CD14-positive monocyte (primary cell): ENCODE results near the gene CARS2. TPM values are rescaled to one million over a fixed set of nuclear protein-coding genes. Genes with fewer than 3 reads are reported as not detected.
A peak's percentile ranks its signal among the peaks of the same experiment; 100 is the strongest.

ENCODE experiments used
- DNase-seq, 3 donors: peaks; one replicate each; pipeline ENCODE4 v3.0.0-alpha.2; 2011 to 2022
- H2AFZ ChIP-seq: 2 replicates; pipeline ENCODE4 v1.6.0; 2012; ENCODE audit warnings: mild to moderate bottlenecking, low read depth, low read length, inconsistent platforms; ENCODE audit not compliant: insufficient read depth, poor library complexity, severe bottlenecking
- H3K27ac ChIP-seq, 2 donors: 1 replicate in 1 of 2; 2 replicates in 1 of 2; pipeline ENCODE4 v1.5.1; 2012 to 2013; ENCODE audit warnings: low read length in 2 of 2, control low read depth in 1 of 2, inconsistent platforms in 1 of 2, low read depth in 1 of 2, mild to moderate bottlenecking in 1 of 2
- H3K27me3 ChIP-seq, 2 donors: one replicate each; pipeline versions ENCODE4 v1.6.0 to v1.6.1; 2011 to 2013; ENCODE audit warnings: low read length in 2 of 2; ENCODE audit not compliant: control insufficient read depth in 2 of 2, insufficient read depth in 2 of 2
- H3K36me3 ChIP-seq, 2 donors: replicated peaks in 1 of 2; 1 replicate in 1 of 2; 2 replicates in 1 of 2; pipeline versions ENCODE4 v1.5.1 to v1.6.1; 2012 to 2013; ENCODE audit warnings: low read length in 2 of 2, control low read depth in 1 of 2, inconsistent platforms in 1 of 2, mild to moderate bottlenecking in 1 of 2; ENCODE audit not compliant: insufficient read depth in 2 of 2, control insufficient read depth in 1 of 2
- H3K4me1 ChIP-seq, 2 donors: 1 replicate in 1 of 2; 2 replicates in 1 of 2; pipeline versions ENCODE4 v1.5.1 to v1.6.1; 2012 to 2013; ENCODE audit warnings: low read length in 2 of 2, control low read depth in 1 of 2, inconsistent platforms in 1 of 2, mild to moderate bottlenecking in 1 of 2, moderate library complexity in 1 of 2; ENCODE audit not compliant: insufficient read depth in 2 of 2, control insufficient read depth in 1 of 2
- H3K4me2 ChIP-seq: replicated peaks from 2 replicates; pipeline ENCODE3; 2012; ENCODE audit warnings: low read length, moderate library complexity, mild to moderate bottlenecking; ENCODE audit not compliant: poor library complexity, severe bottlenecking; ENCODE audit errors: extremely low read depth
- H3K4me3 ChIP-seq, 3 experiments: fragments of 200-600 bp in 1 of 3; sonication (generic) in 1 of 3; replicated peaks in 1 of 3; 1 replicate in 2 of 3; 2 replicates in 1 of 3; pipeline ENCODE4 v1.5.1; 2011 to 2013; ENCODE audit warnings: low read length in 3 of 3, mild to moderate bottlenecking in 3 of 3, control low read depth in 2 of 3, low read depth in 2 of 3, inconsistent platforms in 1 of 3, moderate library complexity in 1 of 3
- H3K79me2 ChIP-seq: 2 replicates; pipeline ENCODE4 v1.6.0; 2012; ENCODE audit warnings: mild to moderate bottlenecking, control low read depth, inconsistent platforms, low read length, moderate library complexity; ENCODE audit not compliant: insufficient read depth
- H3K9ac ChIP-seq: 2 replicates; pipeline ENCODE4 v1.6.0; 2017; ENCODE audit warnings: low read length, mild to moderate bottlenecking; ENCODE audit not compliant: insufficient read depth, poor library complexity, severe bottlenecking
- H3K9me3 ChIP-seq, 2 donors: replicated peaks in 1 of 2; 1 replicate in 1 of 2; 2 replicates in 1 of 2; pipeline versions ENCODE4 v1.5.1 to v1.6.1; 2012 to 2013; ENCODE audit warnings: low read length in 2 of 2, control low read depth in 1 of 2; ENCODE audit not compliant: control insufficient read depth in 1 of 2, insufficient read depth in 1 of 2
- H4K20me1 ChIP-seq: 2 replicates; pipeline ENCODE4 v1.6.0; 2012; ENCODE audit warnings: mild to moderate bottlenecking, low read length, control low read depth, moderate library complexity; ENCODE audit not compliant: insufficient read depth
- H3K27ac Mint-ChIP-seq, 7 donors: one replicate each; pipeline ENCODE4 v1.8.0; 2020; ENCODE audit warnings: mild to moderate bottlenecking in 7 of 7, mixed read lengths in 7 of 7, moderate library complexity in 6 of 7, inconsistent platforms in 2 of 7
- H3K27me3 Mint-ChIP-seq, 3 donors: one replicate each; pipeline ENCODE4 v1.8.0; 2021 to 2022; ENCODE audit warnings: low read depth in 3 of 3, mild to moderate bottlenecking in 3 of 3, mixed read lengths in 3 of 3, moderate library complexity in 3 of 3, inconsistent platforms in 1 of 3
- H3K36me3 Mint-ChIP-seq, 2 donors: one replicate each; pipeline ENCODE4 v1.8.0; 2020; ENCODE audit warnings: mixed read lengths in 2 of 2, inconsistent platforms in 1 of 2, mild to moderate bottlenecking in 1 of 2
- H3K4me1 Mint-ChIP-seq: one replicate; pipeline ENCODE4 v1.8.0; 2020; ENCODE audit warnings: mild to moderate bottlenecking, mixed read lengths
- H3K4me3 Mint-ChIP-seq, 2 donors: one replicate each; pipeline ENCODE4 v1.8.0; 2020; ENCODE audit warnings: mild to moderate bottlenecking in 2 of 2, mixed read lengths in 2 of 2, moderate library complexity in 1 of 2
- H3K9me3 Mint-ChIP-seq, 7 donors: one replicate each; pipeline ENCODE4 v1.8.0; 2020 to 2022; ENCODE audit warnings: mixed read lengths in 7 of 7, mild to moderate bottlenecking in 6 of 7, moderate library complexity in 6 of 7, inconsistent platforms in 2 of 7
- WGBS: methylation state at CpG from one replicate; pipeline ENCODE4 v1.1.5; 2013; ENCODE audit warnings: missing lambda C conversion rate; ENCODE audit not compliant: insufficient coverage; 5-methylcytosine and 5-hydroxymethylcytosine counted together
- intact Hi-C, 2 donors: fragments of 100-400 bp; cut with micrococcal nuclease; formaldehyde crosslinking; loops; one replicate each; pipeline versions ENCODE4 v1.15.0 to v1.15.1; 2023
- polyA plus RNA-seq, 3 donors: library from polyadenylated mRNA; depleted of rRNA in 1 of 3; unstranded in 2 of 3; stranded (reverse) in 1 of 3; fragments of 300-500 nt in 2 of 3; fragments of >200 nt in 1 of 3; fragmentation: Illumina TruSeq in 2 of 3; gene quantifications; 1 replicate in 2 of 3; 2 replicates in 1 of 3; pipeline ENCODE4 v1.2.3, GENCODE V29; 2012 to 2021
- TF ChIP-seq, protein P1 (sequence below): fragments of 200-600 bp; IDR thresholded peaks from one replicate; pipeline ENCODE4 v1.8.0; 2022; ENCODE audit warnings: antibody characterized with exemption, mild to moderate bottlenecking

CARS2 gene
- polyA plus RNA-seq, 3 donors, result 130 to 305 (median 227) TPM

DNA sequence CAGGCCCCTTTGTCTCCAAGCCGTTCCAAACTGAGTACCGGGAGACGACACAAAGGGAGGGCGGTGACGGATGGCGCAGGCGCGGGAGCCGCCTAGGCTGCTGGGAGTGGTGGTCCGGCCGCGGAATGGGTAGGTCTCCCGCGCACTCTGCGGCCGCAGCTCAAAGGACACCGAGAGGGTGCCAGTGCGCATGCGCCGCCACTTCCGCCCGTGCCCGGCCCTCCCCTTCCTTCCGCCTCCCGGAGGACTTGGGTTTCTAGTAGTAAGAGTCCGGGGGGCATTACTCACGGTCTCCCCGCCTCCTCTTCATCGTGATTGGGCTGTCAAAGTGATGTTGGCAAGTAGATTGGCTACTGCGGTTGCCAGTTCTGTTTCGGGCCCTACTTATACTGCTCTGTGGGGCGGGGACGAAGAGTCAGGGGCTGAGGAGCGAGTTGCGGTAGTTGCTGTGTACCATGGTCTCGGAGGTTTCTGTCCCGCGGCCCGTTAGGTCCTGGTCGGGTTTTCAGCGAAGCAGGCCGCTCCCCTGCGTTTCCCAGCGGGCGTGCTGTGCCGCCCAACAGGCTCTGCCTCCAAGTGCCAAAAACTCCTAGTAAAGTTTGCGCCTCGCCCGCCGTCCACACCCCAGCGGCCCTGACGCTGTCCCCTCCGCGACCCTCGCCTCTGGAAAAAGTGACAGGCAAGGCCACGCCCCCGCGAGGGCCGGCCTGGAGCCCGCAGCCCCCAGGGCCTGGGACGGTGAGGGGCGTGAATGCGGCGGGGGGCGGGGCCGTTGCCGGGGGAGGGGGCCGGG is 7.1 kb upstream of the CARS2 start:
- no peaks in the 10 kb centered on the region for H3K36me3 Mint-ChIP-seq
- H3K9me3 Mint-ChIP-seq, result peaks cover 0 to 2% (median 0%) of the 10 kb centered on the region in 7 donors
- peak; percentile 99 to 100 (median 99) for DNase-seq
- peak overlapping the region; percentile 75 for H3K9ac ChIP-seq
- peaks cover 0 to 4% (median 0%) of the 10 kb centered on the region in 3 donors for H3K27me3 Mint-ChIP-seq
- WGBS, result under 1% methylated on average over 60 of the region's 68 CpGs
- peaks cover 56% of the 10 kb centered on the region for H3K79me2 ChIP-seq
- no peaks in the 10 kb centered on the region for H3K9me3 ChIP-seq
- peak overlapping the region; percentile 96 for H2AFZ ChIP-seq
- TF ChIP-seq, protein P1, sequence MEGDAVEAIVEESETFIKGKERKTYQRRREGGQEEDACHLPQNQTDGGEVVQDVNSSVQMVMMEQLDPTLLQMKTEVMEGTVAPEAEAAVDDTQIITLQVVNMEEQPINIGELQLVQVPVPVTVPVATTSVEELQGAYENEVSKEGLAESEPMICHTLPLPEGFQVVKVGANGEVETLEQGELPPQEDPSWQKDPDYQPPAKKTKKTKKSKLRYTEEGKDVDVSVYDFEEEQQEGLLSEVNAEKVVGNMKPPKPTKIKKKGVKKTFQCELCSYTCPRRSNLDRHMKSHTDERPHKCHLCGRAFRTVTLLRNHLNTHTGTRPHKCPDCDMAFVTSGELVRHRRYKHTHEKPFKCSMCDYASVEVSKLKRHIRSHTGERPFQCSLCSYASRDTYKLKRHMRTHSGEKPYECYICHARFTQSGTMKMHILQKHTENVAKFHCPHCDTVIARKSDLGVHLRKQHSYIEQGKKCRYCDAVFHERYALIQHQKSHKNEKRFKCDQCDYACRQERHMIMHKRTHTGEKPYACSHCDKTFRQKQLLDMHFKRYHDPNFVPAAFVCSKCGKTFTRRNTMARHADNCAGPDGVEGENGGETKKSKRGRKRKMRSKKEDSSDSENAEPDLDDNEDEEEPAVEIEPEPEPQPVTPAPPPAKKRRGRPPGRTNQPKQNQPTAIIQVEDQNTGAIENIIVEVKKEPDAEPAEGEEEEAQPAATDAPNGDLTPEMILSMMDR, result no peak
- peaks cover 40 to 44% of the 10 kb centered on the region in 2 donors for H3K4me1 ChIP-seq
- peaks cover 39% of the 10 kb centered on the region for H3K4me1 Mint-ChIP-seq
- intact Hi-C loops, result loop anchor here (2.0 to 10.0 kb wide), 6 partner anchors 56 to 442 kb away; partner anchors contain the start of genes ANKRD10 (in 2 of the 2) and RAB20 (in 1 of the 2)
- no peaks in the 10 kb centered on the region for H3K36me3 ChIP-seq
- H3K4me2 ChIP-seq, result peak overlapping the region; percentile 88
- peak overlapping the region; percentile 92 to 98 for H3K27ac ChIP-seq
- H3K27ac Mint-ChIP-seq, result peak overlapping the region; percentile 93 to 98 (median 97)
- H3K27me3 ChIP-seq, result no peaks in the 10 kb centered on the region
- H3K4me3 ChIP-seq, result peak overlapping the region; percentile 86 to 100 (median 99)
- H4K20me1 ChIP-seq, result peaks cover 35% of the 10 kb centered on the region
- peak overlapping the region; percentile 88 to 98 for H3K4me3 Mint-ChIP-seq

DNA sequence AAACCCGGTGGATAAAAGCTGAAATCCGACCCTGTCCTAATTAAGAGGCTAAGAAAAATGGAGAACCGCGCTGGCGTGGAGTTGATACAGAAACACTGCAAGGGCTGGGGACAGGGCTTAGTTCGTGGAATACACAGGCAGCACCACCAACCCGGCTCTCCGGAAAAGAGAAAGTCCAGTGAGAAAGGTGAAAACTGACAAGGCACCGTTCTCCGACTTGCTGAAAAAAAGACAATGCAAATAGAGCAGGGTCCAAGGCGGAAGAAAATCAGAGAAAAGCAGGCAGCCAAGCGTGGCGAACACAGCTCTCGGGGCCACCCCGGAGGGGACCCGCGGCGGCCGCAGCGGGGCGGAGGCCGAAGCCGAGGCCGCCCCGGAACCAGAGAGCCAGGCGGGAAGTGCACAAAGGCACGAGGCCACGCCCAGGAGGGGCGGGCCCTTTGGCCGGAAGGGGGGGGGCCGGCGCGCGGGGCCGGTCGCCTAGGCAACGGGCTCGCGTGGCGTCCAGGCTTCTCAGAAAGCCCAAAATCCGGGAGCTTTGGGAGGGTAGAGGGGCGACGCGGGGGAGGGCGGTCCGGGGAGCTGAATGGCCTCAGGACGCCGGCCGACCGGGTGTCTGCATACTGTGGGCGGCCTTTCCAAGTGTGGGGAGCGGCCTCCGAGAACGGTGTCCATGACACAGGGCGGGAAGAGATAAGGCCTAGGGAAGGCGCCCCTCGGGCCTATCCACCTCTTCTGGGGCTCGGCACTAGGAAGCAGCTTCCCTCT is 6.3 kb upstream of the CARS2 start:
- intact Hi-C loops, result loop anchor here (2.0 to 10.0 kb wide), 6 partner anchors 55 to 443 kb away; partner anchors contain the start of genes ANKRD10 (in 2 of the 2) and RAB20 (in 1 of the 2)

More for the DNA sequence above, 6.3 kb upstream of the CARS2 start:
- Histone ChIP-seq H3K4me2 (peak overlapping the region; percentile 88), H3K27me3 (no peaks in the 10 kb centered on the region), H4K20me1 (peaks cover 28% of the 10 kb centered on the region), H3K27ac (peak overlapping the region; percentile 92 to 98), H3K79me2 (peaks cover 49% of the 10 kb centered on the region), H2AFZ (peak overlapping the region; percentile 96), H3K9me3 (no peaks in the 10 kb centered on the region), H3K9ac (peak overlapping the region; percentile 72), H3K4me1 (peaks cover 36 to 40% of the 10 kb centered on the region in 2 donors), H3K4me3 (peak overlapping the region; percentile 86 to 100 (median 99)), H3K36me3 (no peaks in the 10 kb centered on the region)
- TF ChIP-seq, protein P1, result no peak
- Mint-ChIP-seq H3K27ac (peak overlapping the region; percentile 93 to 99 (median 97)), H3K9me3 (peaks cover 0 to 2% (median 0%) of the 10 kb centered on the region in 7 donors), H3K4me1 (peaks cover 33% of the 10 kb centered on the region), H3K36me3 (no peaks in the 10 kb centered on the region), H3K4me3 (peak overlapping the region; percentile 98 to 99), H3K27me3 (peaks cover 0 to 4% (median 0%) of the 10 kb centered on the region in 3 donors)
- DNase-seq, result peak; percentile 80 to 87 (median 82)
- under 1% methylated on average over 54 of the region's 58 CpGs for WGBS
